Pancreas (tissue), 10 donors: ENCODE results near the gene KRT74. TPM values are rescaled to one million over a fixed set of nuclear protein-coding genes. Genes with fewer than 3 reads are reported as not detected.

ENCODE experiments used
- ATAC-seq, 4 donors: fragments of 200-7000 bp; cut with Tn5 transposase; one replicate each; pipeline versions ENCODE4 v1.8.0 to v1.9.1; 2020; ENCODE audit warnings: mild to moderate bottlenecking in 4 of 4, moderate library complexity in 4 of 4
- DNase-seq, 6 donors: peaks; one replicate each; pipeline ENCODE4 v3.0.0-alpha.2; 2020
- FAIRE-seq: peaks from 2 replicates; lab custom pipeline; 2012; peaks lifted over from hg19 to GRCh38; lab: Jason Lieb, UNC
- H3K27ac ChIP-seq, 4 donors: fragments of 200-600 bp; sonication (generic); 1 replicate in 3 of 4; 2 replicates in 1 of 4; pipeline versions ENCODE4 v1.5.0 to v1.8.0; 2020
- H3K27me3 ChIP-seq, 4 donors: fragments of 200-600 bp; one replicate each; pipeline ENCODE4 v1.8.0; 2021
- H3K36me3 ChIP-seq, 3 donors: fragments of 200-600 bp; sonication (generic) in 1 of 3; one replicate each; pipeline versions ENCODE4 v1.5.0 to v1.8.0; 2020 to 2021
- H3K4me1 ChIP-seq, 3 donors: fragments of 200-600 bp; one replicate each; pipeline ENCODE4 v1.8.0; 2021
- H3K4me3 ChIP-seq, 4 donors: fragments of 200-600 bp; sonication (generic) in 2 of 4; one replicate each; pipeline versions ENCODE4 v1.5.0 to v1.8.0; 2020 to 2021
- H3K9me3 ChIP-seq, 4 donors: fragments of 200-600 bp; one replicate each; pipeline ENCODE4 v1.8.0; 2021
- CTCF ChIP-seq, 4 donors: fragments of 200-600 bp; sonication (generic) in 3 of 4; IDR thresholded peaks; one replicate each; pipeline versions ENCODE4 v1.5.0 to v1.8.0; 2021; ENCODE audit warnings: antibody characterized with exemption in 4 of 4
- WGBS, 2 donors: extraction: QIAGEN DNeasy Blood & Tissue Kit; methylation state at CpG; one replicate each; pipeline ENCODE4 v1.1.7; 2013; 5-methylcytosine and 5-hydroxymethylcytosine counted together
- intact Hi-C, 3 donors: fragments of 100-400 bp; cut with DNase I; formaldehyde crosslinking; loops; one replicate each; pipeline versions ENCODE4 v1.11.1 to v1.14.2; 2022
- polyA plus RNA-seq, 2 donors: library from polyadenylated mRNA; stranded (reverse); fragments of 200-250 nt; gene quantifications; one replicate each; pipeline ENCODE4 v1.2.3, GENCODE V29; 2013
- total RNA-seq, 6 donors: library from RNA; stranded (reverse); fragmentation: NEBNext Ultra II Directional in 4 of 6; extraction: Animal tissue kit (Norgen Biotek cat#: 25700) in 4 of 6; gene quantifications; one replicate each; pipeline versions ENCODE4 v1.2.1 to v1.2.4, GENCODE V29; 2021 to 2023
- donor health status: healthy with polysubstance abuse.
- donor health status: DM: no; HTN: no; CAD: no; lungs with moderate emphysema.
- donor health status: DM: no; HTN: no; CAD: no.
- donor health status: control.
- donor health status: control.
- donor health status: Bipolar disorder and iron deficiency.
- donor health status: DM: yes; HTN: yes; CAD: no.
- donor health status: DM: no; HTN: no; CAD: no.
- donor health status: DM: no; HTN: no; CAD: no.
- donor health status: DM: yes; HTN: yes; CAD: no.

Gene KRT74
- total and polyA plus RNA-seq, 8 donors, result not detected

DNA sequence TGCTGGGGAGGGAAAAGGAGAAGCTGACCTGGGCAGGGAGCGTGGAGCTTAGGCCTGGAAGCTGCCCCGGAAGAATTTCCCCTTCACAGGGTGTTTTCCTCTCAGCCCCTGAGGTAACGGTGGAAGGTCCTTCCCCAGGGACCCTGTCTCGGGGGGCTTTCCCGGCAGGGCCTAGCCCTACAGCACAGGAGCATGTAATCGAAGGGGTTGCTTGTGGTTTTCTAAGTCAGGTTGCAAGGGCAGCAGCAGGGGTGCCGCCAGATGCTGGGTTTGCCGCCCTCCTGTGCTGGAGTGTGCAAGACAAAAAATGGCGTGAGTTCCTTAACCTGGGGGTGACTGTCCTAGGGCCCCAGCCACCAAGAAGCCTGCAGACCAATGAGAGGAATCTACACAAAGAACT lies 1.6 kb upstream of the KRT74 start:
- FAIRE-seq (no peak), ATAC-seq (no peak), DNase-seq (no peak)
- H3K27ac ChIP-seq, result no peak overlapping the region
- WGBS, 2 donors, result 85 to 92% methylated on average over 9 of the region's 9 CpGs
- H3K4me3 ChIP-seq, result no peak overlapping the region
- H3K4me1 ChIP-seq, result no peaks in the 10 kb centered on the region
- H3K27me3 ChIP-seq, result no peaks in the 10 kb centered on the region
- no peaks in the 10 kb centered on the region for H3K36me3 ChIP-seq
- TF ChIP-seq CTCF (IDR thresholded peaks at IDR 0.05), result no peak
- no peaks in the 10 kb centered on the region for H3K9me3 ChIP-seq
- intact Hi-C loops, result loop anchor here in 1 of 3 donors (10.0 kb wide), 1 partner anchor 190 kb away; the partner anchor contains the start of gene KRT84

DNA sequence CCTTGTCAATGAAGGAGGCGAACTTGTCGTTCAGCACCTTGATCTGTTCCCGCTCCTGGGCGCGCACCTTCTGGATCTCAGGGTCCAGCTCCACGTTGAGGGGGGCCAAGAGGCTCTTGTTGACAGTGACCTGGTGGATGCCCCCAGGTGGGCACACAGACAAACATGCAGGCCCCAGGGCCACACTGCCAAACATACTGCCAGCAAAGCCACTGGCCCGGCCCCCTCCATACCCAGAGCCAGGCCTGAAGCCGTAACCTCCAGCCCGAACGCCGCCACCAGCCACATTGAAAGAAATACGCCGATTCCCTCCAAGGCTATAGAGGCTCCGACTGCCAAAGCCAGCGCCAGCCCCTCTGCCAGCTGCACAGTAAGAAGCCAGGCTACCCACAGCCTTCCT lies 337 bp downstream of the KRT74 start:
- Histone ChIP-seq H3K27me3 (no peaks in the 10 kb centered on the region), H3K9me3 (no peaks in the 10 kb centered on the region), H3K36me3 (no peaks in the 10 kb centered on the region), H3K27ac (no peak overlapping the region), H3K4me3 (no peak overlapping the region), H3K4me1 (no peaks in the 10 kb centered on the region)
- no peak for DNase-seq
- ATAC-seq, result no peak
- intact Hi-C loops, result loop anchor here in 1 of 3 donors (10.0 kb wide), 1 partner anchor 189 kb away; the partner anchor contains the start of gene KRT84
- FAIRE-seq, result no peak
- 87 to 89% methylated on average over 15 of the region's 15 CpGs for WGBS, 2 donors
- no peak for TF ChIP-seq CTCF (IDR thresholded peaks at IDR 0.05)

DNA sequence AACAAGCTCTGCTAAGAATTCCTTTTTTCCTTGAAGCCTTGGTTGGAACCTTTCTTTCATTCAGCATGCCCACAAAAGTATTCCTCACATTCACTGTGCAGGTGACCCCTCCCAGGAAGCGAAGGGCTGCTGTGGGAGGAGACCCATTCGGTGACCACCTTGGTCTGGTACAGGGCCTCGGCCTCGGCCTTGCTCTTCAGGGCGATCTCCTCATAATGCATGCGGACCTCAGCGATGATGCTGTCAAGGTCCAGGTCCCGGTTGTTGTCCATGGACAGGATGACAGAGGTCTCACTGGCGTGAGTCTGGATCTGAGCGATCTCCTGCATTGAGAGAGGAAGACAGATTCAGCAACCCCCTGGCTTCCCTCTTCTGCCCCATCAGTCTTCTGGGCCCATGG lies 3.1 kb downstream of the KRT74 start:
- Histone ChIP-seq H3K4me3 (no peak overlapping the region), H3K36me3 (no peaks in the 10 kb centered on the region), H3K9me3 (no peaks in the 10 kb centered on the region), H3K27me3 (no peaks in the 10 kb centered on the region), H3K4me1 (no peaks in the 10 kb centered on the region), H3K27ac (no peak overlapping the region)
- 83 to 87% methylated on average over 10 of the region's 10 CpGs for WGBS, 2 donors
- TF ChIP-seq CTCF (IDR thresholded peaks at IDR 0.05), result no peak
- intact Hi-C loops, result loop anchor here in 1 of 3 donors (10.0 kb wide), 1 partner anchor 186 kb away; the partner anchor contains the start of gene KRT84
- ATAC-seq, result no peak
- no peak for DNase-seq
- no peak for FAIRE-seq

DNA sequence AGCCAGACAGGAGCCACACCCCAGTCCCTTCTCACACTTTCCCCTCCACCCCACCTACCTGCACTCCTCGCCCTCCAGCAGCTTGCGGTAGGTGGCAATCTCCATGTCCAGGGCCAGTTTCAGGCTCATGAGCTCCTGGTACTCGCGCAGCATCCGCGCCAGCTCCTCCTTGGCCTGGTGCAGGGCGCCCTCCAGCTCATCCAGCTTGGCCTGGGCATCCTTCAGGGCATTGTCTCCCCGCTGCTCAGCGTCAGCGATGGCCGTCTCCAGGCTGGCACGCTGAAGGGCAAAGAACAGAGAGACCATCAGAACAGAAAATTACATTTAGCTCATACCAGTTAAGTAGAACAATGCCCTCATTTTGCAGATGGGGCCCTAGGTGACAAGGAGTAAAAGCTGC lies 5.5 kb downstream of the KRT74 start:
- ATAC-seq, result no peak
- TF ChIP-seq CTCF (IDR thresholded peaks at IDR 0.05), result no peak
- Histone ChIP-seq H3K4me1 (no peaks in the 10 kb centered on the region), H3K36me3 (no peaks in the 10 kb centered on the region), H3K27ac (no peak overlapping the region), H3K9me3 (no peaks in the 10 kb centered on the region), H3K4me3 (no peak overlapping the region), H3K27me3 (no peaks in the 10 kb centered on the region)
- intact Hi-C loops, result no loop called here
- no peak for DNase-seq
- WGBS, 2 donors, result 87% methylated on average over 12 of the region's 12 CpGs
- FAIRE-seq, result no peak

- no peaks in the 10 kb centered on the region for H3K4me1 ChIP-seq
- TF ChIP-seq CTCF (IDR thresholded peaks at IDR 0.05), result no peak
- H3K9me3 ChIP-seq, result no peaks in the 10 kb centered on the region
- intact Hi-C loops, result no loop called here
- no peak overlapping the region for H3K27ac ChIP-seq
- 27 to 29% methylated on average over 8 of the region's 8 CpGs for WGBS, 2 donors
- H3K4me3 ChIP-seq, result no peak overlapping the region
- no peaks in the 10 kb centered on the region for H3K27me3 ChIP-seq
- DNase-seq (peak in 1 of 6 donors; percentile 12), ATAC-seq (peak in 2 of 4 donors; percentile 17 to 34), FAIRE-seq (no peak)
- H3K36me3 ChIP-seq, result no peaks in the 10 kb centered on the region
These were observed 6.8 kb downstream of the KRT74 start for GRCh38 chr12:52566847-52567291.
